OCI-LY3 (cell line): ENCODE results near the gene SIX2.
A peak's percentile ranks its signal among the peaks of the same experiment; 100 is the strongest.

Experiments used
- H2AFZ ChIP-seq: fragments of 200-600, 300-600 bp; shearing (Covaris generic); 2 replicates; pipeline ENCODE4 v1.6.0; 2014; ENCODE audit warnings: antibody characterized with exemption, low read depth, low read length
- H3K27ac ChIP-seq: fragments of 200-600, 300-600 bp; sonication (generic); 2 replicates; pipeline ENCODE4 v1.5.1; 2014; ENCODE audit warnings: mild to moderate bottlenecking, low read length, moderate library complexity, mixed read lengths
- H3K27me3 ChIP-seq: fragments of 200-600, 300-600 bp; sonication (generic); 2 replicates; pipeline ENCODE4 v1.6.1; 2014; ENCODE audit warnings: low read depth, low read length, mixed read lengths
- H3K36me3 ChIP-seq: fragments of 200-600, 300-600 bp; sonication (generic); replicated peaks from 2 replicates; pipeline ENCODE3; 2014; ENCODE audit warnings: low read depth, low read length, mixed read lengths
- H3K4me1 ChIP-seq: fragments of 300-600, 200-600 bp; sonication (generic); 2 replicates; pipeline ENCODE4 v1.6.1; 2014; ENCODE audit warnings: low read length, mixed read lengths
- H3K4me2 ChIP-seq: fragments of 200-600, 300-600 bp; sonication (generic); 2 replicates; pipeline ENCODE4 v1.6.1; 2014; ENCODE audit warnings: low read length, mixed read lengths
- H3K4me3 ChIP-seq: fragments of 300-600, 200-600 bp; sonication (generic); 2 replicates; pipeline ENCODE4 v1.5.1; 2014; ENCODE audit warnings: antibody characterized with exemption, mild to moderate bottlenecking, low read length, moderate library complexity
- H3K79me2 ChIP-seq: fragments of 300-600, 200-600 bp; shearing (Covaris generic); 2 replicates; pipeline ENCODE4 v1.6.1; 2014; ENCODE audit warnings: mild to moderate bottlenecking, low read length, mixed read lengths
- H3K9ac ChIP-seq: fragments of 300-600, 200-600 bp; shearing (Covaris generic); 2 replicates; pipeline ENCODE4 v1.6.0; 2014; ENCODE audit warnings: mild to moderate bottlenecking, low read length, moderate library complexity
- H3K9me3 ChIP-seq: fragments of 200-600, 300-600 bp; shearing (Covaris generic); 2 replicates; pipeline ENCODE4 v1.6.1; 2014; ENCODE audit warnings: low read length, mixed read lengths; ENCODE audit not compliant: insufficient read depth
- H4K20me1 ChIP-seq: fragments of 200-600, 300-600 bp; sonication (generic); 2 replicates; pipeline ENCODE4 v1.6.1; 2016; ENCODE audit warnings: low read length, mixed read lengths; ENCODE audit not compliant: insufficient read depth
- CTCF ChIP-seq: fragments of 200-600, 300-600 bp; sonication (generic); IDR thresholded peaks from 2 replicates; pipeline ENCODE4 v1.5.1; 2014; ENCODE audit warnings: antibody characterized with exemption, low read length, low read depth
- EZH2phosphoT487 ChIP-seq: fragments of 200-600 bp; shearing (Covaris generic); IDR thresholded peaks from 2 replicates; pipeline ENCODE4 v1.6.1; 2018; ENCODE audit warnings: antibody characterized with exemption, mixed run types, low read depth

Gene SIX2

GRCh38 chr2:44956843-44957242 lies 52.4 kb downstream of the SIX2 start:
- no peaks in the 10 kb centered on the region for H3K36me3 ChIP-seq
- H3K4me3 ChIP-seq: no peak overlapping the region
- H3K79me2 ChIP-seq: no peaks in the 10 kb centered on the region
- H2AFZ ChIP-seq: no peak overlapping the region
- no peaks in the 10 kb centered on the region for H3K9me3 ChIP-seq
- H3K27me3 ChIP-seq: peaks cover 4% of the 10 kb centered on the region; the same call in 1 of the 2 replicates
- no peaks in the 10 kb centered on the region for H4K20me1 ChIP-seq
- H3K9ac ChIP-seq: no peak overlapping the region
- no peak overlapping the region for H3K27ac ChIP-seq
- H3K4me2 ChIP-seq: no peak overlapping the region
- TF ChIP-seq CTCF: no peak
- TF ChIP-seq EZH2phosphoT487: no peak
- peaks cover 7% of the 10 kb centered on the region for H3K4me1 ChIP-seq

- Histone ChIP-seq H4K20me1 (no peaks in the 10 kb centered on the region), H3K27me3 (peaks cover 4% of the 10 kb centered on the region; the same call in 1 of the 2 replicates), H2AFZ (peak overlapping the region; percentile 84), H3K79me2 (no peaks in the 10 kb centered on the region), H3K27ac (no peak overlapping the region), H3K9me3 (no peaks in the 10 kb centered on the region), H3K9ac (peak overlapping the region; percentile 35; the same call in 1 of the 2 replicates), H3K36me3 (no peaks in the 10 kb centered on the region), H3K4me2 (peak overlapping the region; percentile 81), H3K4me1 (peaks cover 8% of the 10 kb centered on the region), H3K4me3 (peak overlapping the region; percentile 76)
- TF ChIP-seq EZH2phosphoT487: no peak
- peak; percentile 92 for TF ChIP-seq CTCF
Observed at GRCh38 chr2:44955593-44956392, 53.5 kb downstream of the SIX2 start.
